Measurements from ENCODE around the gene AFMID. TPM values are rescaled to one million over a fixed set of nuclear protein-coding genes. Genes with fewer than 3 reads are reported as not detected.

The AFMID gene
- total and polyA plus RNA-seq, 2 of the 13 experiments (the other 11 are each of a cell fraction or from before 2014, with no cell fraction given) = 249 to 270 TPM

DNA sequence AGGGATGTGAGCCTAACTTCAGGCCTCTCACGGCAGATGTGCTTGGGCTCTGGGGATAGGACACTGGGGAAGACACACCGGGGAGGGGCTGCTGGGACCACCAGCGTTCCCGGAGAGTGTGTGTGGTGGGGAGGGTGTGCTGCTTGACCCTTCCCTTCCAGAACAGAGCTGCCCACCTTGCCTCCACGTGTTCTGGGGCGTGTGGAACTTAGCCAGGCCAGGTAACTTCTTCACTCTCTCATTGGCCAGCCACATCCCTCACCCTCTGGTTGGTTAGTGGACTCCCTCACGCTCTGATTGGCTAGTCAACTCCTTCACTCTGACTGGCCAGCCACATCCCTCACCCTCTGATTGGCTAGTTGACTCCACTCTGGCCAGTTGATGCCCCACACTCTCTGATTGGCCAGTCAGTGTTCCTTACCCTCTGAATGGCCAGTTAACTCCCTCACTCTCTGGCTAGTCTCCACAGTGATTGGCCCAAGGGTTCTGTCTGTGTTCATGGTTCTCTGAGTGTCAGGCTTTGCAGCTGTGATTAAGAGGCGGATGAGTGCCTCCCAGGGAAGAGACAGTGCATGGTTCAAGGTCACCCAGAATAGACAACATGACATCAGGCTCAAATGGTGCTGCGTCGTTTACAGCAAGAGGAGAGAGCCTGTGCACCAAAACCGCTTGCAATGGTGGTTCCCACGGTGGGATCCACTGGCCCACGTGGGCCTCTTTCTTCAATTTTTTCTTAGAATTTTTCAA is 54.3 kb downstream of the AFMID start (continued):
- TF ChIP-seq MEIS2 (CRISPR knock-in tag; IDR thresholded peaks at IDR 0.05) = 0 out of 2 replicates have a peak, but pooled peaks have one; percentile 28
- peak; percentile 77; the same call in 1 of the 2 replicates for TF ChIP-seq ZNF644 (CRISPR knock-in tag; IDR thresholded peaks at IDR 0.05; ENCODE audit: low read depth)
- TF ChIP-seq SOX5 (CRISPR knock-in tag; IDR thresholded peaks at IDR 0.05; ENCODE audit: borderline replicate concordance) = peak; percentile 49; the same call in 1 of the 2 replicates
- TF ChIP-seq TP53 (CRISPR knock-in tag; conservative IDR thresholded peaks at IDR 0.05) = no peak
- TF ChIP-seq ZNF781 (CRISPR knock-in tag; IDR thresholded peaks at IDR 0.05; ENCODE audit: borderline replicate concordance, not compliant biosample characterization) = peak; percentile 92
- TF ChIP-seq PAXIP1 (CRISPR knock-in tag; conservative IDR thresholded peaks at IDR 0.05) = peak; percentile 78
- TF ChIP-seq SP2 (CRISPR knock-in tag; IDR thresholded peaks at IDR 0.05) = peak; percentile 82
- 0 out of 2 replicates have a peak, but pooled peaks have one; percentile 51 for TF ChIP-seq PAWR (CRISPR knock-in tag; IDR thresholded peaks at IDR 0.05; ENCODE audit: borderline replicate concordance)
- TF ChIP-seq GTF3A (CRISPR knock-in tag; conservative IDR thresholded peaks at IDR 0.05) = no peak
- TF ChIP-seq ZNF12 (CRISPR knock-in tag; IDR thresholded peaks at IDR 0.05) = 0 out of 2 replicates have a peak, but pooled peaks have one; percentile 9
- peak; percentile 87 for TF ChIP-seq ZBTB21 (CRISPR knock-in tag; IDR thresholded peaks at IDR 0.05)
- TF ChIP-seq ZZZ3 (CRISPR knock-in tag; IDR thresholded peaks at IDR 0.05; ENCODE audit: borderline replicate concordance) = peak; percentile 46; the same call in 1 of the 2 replicates
- peak; percentile 89; the same call in 1 of the 2 replicates for TF ChIP-seq FOXK1 (CRISPR knock-in tag; IDR thresholded peaks at IDR 0.05; ENCODE audit: borderline replicate concordance, low read depth)
- TF ChIP-seq, protein P1, sequence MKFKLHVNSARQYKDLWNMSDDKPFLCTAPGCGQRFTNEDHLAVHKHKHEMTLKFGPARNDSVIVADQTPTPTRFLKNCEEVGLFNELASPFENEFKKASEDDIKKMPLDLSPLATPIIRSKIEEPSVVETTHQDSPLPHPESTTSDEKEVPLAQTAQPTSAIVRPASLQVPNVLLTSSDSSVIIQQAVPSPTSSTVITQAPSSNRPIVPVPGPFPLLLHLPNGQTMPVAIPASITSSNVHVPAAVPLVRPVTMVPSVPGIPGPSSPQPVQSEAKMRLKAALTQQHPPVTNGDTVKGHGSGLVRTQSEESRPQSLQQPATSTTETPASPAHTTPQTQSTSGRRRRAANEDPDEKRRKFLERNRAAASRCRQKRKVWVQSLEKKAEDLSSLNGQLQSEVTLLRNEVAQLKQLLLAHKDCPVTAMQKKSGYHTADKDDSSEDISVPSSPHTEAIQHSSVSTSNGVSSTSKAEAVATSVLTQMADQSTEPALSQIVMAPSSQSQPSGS (CRISPR knock-in tag; IDR thresholded peaks at IDR 0.05) = peak; percentile 79; the same call in 1 of the 2 replicates
- peak in 1 of 2 experiments; percentile 50; a peak in 2 of 4 replicates for TF ChIP-seq NR2F1 (CRISPR knock-in tag; IDR thresholded peaks at IDR 0.05)
- TF ChIP-seq RBAK (CRISPR knock-in tag; IDR thresholded peaks at IDR 0.05) = no peak
- TF ChIP-seq, protein P2, sequence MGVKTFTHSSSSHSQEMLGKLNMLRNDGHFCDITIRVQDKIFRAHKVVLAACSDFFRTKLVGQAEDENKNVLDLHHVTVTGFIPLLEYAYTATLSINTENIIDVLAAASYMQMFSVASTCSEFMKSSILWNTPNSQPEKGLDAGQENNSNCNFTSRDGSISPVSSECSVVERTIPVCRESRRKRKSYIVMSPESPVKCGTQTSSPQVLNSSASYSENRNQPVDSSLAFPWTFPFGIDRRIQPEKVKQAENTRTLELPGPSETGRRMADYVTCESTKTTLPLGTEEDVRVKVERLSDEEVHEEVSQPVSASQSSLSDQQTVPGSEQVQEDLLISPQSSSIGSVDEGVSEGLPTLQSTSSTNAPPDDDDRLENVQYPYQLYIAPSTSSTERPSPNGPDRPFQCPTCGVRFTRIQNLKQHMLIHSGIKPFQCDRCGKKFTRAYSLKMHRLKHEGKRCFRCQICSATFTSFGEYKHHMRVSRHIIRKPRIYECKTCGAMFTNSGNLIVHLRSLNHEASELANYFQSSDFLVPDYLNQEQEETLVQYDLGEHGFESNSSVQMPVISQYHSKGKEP (CRISPR knock-in tag; IDR thresholded peaks at IDR 0.05) = 0 out of 2 replicates have a peak, but pooled peaks have one; percentile 52
- TF ChIP-seq IRF2 (CRISPR knock-in tag; IDR thresholded peaks at IDR 0.05) = peak; percentile 71
- 0 out of 2 replicates have a peak, but pooled peaks have one; percentile 59 for TF ChIP-seq CCDC6 (CRISPR knock-in tag; IDR thresholded peaks at IDR 0.05)
- peak; percentile 57; the same call in 1 of the 2 replicates for TF ChIP-seq NCOR1 (IDR thresholded peaks at IDR 0.05; ENCODE audit: borderline replicate concordance, low read length)
- TF ChIP-seq RXRB (CRISPR knock-in tag; IDR thresholded peaks at IDR 0.05; ENCODE audit: borderline replicate concordance) = peak; percentile 46
- TF ChIP-seq NR0B2 (CRISPR knock-in tag; IDR thresholded peaks at IDR 0.05) = peak; percentile 64; the same call in 1 of the 2 replicates

Data from HepG2 (cell line).